Measurements from ENCODE around the gene MTMR2.

Gene MTMR2
- total RNA-seq, result 29.6 to 88.1 (median 66.2) reads per million in 17 experiments

DNA sequence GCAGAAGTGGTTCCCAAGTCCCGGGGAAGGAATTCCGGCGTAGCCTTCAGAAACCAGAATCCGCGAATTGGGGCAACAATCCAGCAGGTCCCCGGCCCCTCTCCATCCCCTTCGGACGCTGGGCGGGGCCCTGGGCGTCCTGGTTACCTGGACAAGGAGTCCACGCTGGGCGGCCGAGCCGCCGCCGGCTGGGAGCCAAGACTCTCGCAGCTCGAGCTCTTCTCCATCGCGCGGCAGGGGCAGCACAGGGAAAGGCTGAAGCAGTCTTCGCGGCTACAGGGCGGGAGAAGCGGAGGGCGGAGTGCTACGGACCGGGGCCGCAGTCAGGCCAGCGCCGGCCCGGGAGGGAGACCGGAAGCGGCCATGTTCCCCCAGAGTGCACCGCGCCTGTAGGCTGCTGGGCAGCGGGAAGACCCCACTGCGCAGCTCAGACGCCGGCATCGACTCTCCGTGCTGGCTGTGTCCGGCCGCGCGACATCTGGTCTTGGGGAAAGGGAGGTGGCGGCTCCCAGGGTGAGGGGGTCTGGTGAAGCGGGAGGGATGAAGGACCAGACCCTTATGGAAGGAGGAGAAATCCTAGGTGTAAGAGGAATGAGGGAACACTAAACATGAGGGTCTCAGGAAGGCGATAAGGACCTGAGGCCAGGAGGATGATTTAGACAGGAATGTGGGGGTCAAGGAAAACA is at the start of gene MTMR2:
Gene MTMR2, minus strand, starts transcription at position 380 of the 686 bp plus-strand sequence. Its CDS starts 153 bp downstream, at position 227.
- DNase-seq, result peak; percentile 73 to 88 (median 79)

DNA sequence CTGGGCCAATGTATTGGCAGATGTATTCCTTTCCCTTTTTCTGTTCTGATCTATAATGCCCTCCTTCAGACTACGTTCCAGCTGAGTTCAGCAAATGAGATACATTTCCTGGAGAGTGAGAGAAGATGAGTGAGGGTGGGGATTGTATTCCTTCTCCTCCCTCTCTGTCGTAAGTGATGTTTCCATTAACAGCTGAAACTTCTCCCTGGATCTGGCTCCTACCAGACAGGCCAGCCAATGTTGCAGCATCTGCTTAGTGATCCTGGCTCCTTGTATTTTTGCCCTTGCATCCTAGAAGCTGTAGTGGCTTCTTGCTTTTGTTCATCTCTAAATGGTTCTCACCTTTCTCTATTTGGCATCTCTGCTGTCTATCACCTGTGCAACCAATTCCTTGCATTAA is 48.2 kb upstream of the MTMR2 start:
- DNase-seq, result no peak

DNA sequence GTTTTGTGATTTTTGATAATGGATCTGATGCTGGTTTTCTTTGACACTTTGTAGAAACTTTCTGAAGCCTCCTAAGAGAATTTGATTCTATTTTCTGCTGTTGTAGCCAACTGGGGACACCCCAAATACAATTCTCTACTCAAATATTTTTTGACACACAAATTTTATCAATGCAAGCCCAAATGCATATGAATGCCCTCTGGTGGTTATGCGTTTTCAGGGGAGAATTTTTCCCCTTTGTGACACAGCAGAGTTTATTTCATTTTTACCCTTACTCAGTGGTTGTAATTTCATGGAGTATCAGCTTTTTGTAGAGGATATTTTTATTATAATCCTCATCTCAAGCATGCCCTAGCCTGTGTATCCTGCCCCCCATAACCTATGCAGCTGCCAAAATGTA is 44.7 kb upstream of the MTMR2 start:
- peak in 2 of 4 experiments; percentile 7 to 11 for DNase-seq

DNA sequence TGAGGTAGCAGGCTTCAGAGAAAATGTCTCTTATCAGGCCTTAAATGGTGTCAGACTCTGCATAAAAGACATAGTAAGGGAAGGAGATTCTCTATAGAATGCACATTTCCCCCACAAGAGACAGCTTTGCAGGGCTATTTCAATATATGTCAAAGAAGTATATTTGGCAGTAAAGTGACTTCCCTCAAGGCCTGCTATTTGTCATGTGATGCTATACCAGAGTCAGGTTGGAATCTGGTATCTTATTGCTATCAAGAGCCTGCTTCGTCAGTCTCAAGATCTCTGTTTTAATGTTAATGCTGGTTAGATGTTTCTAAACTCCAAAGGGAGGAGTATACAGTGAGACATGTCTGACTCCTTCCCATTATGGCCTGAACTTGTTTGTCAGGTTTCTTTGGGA is 40.4 kb upstream of the MTMR2 start:
- DNase-seq, result no peak

DNA sequence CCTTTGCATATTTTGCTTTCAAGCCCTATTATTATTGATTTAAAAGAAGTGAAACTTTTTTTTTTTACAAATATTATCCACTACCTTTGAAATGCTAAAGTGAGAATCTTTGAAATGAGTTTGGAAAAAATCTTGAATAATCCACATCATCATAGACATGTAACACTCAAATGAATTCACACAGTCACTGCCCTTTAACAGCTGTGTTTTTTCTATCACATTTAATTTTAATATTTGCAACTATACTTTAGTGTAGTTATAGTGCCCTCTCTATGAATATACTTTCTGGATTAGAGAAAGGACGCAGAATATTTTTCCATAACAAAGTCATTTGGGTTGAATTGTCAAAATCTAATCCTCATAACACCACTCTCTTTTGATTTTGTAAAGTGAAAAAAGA is 37.9 kb upstream of the MTMR2 start:
- no peak for DNase-seq

DNA sequence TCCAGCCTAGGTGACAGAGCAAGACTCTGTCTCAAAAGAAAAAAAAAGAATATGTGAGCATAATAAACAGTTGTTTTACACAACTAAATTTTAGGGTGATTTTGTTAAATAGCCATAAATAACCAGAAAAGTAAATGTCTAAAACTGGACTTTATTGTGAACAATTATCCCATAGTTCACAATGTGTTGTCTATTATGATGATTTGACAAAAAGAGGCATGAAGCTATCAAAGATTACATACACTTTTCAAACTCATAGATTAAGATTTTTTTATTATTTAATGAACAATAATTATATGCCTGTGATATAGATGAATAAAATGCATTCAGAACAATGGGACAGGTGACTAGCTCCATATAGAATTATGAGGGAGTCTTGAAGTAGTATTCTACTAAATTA is 27.0 kb upstream of the MTMR2 start:
- no peak for DNase-seq

DNA sequence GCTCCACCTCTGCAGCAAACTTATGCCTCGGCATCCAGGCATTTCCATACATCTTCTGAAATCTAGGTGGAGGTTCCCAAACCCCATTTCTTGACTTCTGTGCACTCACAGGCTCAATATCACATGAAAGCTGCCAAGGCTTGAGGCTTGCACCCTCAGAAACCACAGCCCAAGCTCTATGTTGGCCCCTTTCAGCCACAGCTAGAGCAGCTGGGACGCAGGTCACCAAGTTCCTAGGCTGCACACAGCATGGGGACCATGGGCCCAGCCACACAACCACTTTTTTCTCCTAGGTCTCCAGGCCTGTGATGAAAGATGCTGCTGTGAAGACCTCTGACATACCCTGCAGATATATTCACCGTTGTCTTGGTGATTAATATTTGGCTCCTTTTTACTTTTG is 24.7 kb upstream of the MTMR2 start:
- DNase-seq, result no peak

DNA sequence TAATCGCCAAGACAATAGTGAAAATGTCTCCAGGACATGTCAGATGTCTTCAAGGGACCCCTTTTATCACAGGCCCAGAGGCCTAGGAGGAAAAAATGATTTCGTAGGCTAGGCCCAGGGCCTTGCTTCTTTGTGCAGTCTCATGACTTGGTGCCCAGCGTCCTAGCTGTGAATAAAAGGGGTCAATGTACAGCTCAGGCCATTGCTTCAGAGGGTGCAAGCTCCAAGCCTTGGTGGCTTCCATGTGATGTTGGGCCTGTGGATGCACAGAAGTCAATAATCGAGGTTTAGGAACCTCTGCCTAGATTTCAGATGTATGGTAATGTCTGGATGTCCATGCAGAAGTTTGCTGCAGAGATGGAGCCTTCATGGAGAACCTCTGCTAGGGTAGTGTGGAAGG is 20.7 kb upstream of the MTMR2 start:
- no peak for DNase-seq

DNA sequence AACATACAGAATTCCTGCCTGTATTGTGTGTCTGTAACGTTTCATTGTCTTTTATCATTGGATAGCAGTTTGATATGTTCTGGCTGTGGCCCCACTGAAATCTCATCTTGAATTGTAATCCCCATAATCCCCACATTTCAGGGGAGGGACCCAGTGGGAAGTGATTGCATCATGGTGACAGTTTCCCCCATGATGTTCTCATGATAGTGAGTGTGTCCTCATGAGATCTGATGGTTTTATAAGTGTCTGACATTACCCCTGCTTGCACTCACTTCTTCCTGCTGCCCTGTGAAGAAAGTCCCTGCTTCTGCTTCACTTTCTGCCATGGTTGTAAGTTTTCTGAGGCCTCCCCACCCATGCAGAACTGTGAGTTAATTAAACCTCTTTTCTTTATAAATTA is 19.6 kb upstream of the MTMR2 start:
- DNase-seq, result peak; percentile 27 to 56 (median 33)

DNA sequence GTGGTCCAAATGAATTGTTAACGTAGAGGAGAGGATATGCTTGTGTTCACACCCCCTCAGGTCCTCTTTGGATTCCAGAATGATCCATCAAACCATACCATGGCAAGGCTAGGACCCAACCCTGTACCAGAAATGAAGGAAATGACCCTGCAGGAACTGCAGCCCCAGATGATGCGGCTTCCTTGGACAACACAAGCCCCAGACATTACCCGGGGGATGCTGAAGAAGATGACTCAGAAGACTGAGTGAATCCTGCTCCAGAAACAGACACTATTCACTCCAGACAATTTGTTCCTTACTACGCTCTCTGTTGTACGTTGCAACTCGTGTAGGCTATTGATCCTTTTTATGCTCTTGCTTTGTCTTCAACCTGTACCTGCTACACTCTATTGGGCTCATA is 15.2 kb upstream of the MTMR2 start:
- no peak for DNase-seq

DNA sequence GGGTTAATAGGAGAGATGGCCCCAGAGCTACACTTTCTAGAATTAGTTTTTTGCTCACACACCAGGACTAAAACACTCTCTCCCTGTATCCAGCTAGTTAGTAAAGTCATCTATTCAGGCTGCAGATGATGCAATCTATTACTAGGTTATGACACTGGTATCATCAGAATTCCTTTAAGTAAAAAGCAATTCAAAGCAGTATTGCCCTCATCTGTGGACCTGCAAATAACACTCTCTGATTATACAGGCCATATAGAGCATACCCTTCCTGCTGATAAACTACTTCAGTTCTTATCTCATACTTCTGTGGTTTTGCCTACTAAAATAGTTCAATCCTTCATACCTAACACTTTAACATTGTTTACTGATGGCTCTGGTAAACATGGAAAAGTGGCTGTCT is 13.5 kb upstream of the MTMR2 start:
- no peak for DNase-seq

DNA sequence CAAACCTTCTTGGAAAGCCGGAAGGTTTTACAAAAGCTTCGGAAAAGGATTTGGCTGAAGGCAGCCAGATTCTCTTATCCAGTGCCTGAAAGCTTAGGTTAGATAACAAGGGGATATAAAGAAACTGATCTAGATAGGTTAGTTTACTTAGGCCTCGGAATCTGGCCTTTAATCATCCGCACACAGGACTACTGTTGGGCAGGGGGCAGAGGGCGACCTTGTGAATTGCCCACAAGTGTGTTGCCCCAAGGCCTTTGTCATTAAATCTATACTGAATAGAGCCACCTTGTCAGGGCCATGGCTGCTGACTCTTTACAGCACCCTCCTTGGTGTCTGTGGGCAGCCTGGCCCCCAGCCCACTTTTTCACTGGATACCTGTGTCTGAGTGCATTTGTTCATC is 9.7 kb upstream of the MTMR2 start:
- no peak for DNase-seq

DNA sequence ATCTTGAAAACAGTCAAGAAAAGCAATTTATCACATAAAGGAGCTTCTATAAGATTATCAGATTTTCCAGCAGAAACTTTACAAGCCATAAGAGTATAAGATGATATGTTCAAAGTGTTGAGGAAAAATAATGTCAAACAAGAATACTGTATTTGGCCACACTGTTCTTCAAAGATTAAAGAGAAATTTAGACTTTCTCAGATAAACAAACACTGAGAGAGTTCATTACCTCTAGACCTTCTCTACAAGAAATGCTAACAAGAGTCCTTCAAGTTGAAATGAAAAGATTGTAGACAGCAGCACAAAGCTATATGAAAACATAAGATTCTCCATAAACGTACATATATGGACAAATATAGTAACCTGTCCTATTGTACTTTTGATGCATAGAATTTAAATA is 8.0 kb upstream of the MTMR2 start:
- DNase-seq, result no peak

DNA sequence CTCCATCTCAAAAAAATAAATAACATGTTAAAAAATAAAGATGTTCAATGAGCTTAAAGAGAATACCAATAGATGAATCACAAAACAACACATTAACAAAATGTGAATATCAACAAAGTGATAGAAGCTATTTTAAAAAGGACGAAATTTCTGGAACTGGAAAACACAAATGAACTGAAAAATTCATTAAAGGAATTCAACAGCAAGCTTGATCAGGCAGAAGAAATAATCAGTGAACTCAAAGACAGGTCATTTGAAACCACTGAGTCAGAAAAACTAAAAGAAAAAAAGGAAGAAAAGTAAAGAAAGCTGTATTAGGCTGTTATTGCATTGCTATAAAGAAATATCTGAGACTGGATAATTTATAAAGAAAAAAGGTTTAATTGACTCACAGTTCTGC is 7.0 kb upstream of the MTMR2 start:
- no peak for DNase-seq

DNA sequence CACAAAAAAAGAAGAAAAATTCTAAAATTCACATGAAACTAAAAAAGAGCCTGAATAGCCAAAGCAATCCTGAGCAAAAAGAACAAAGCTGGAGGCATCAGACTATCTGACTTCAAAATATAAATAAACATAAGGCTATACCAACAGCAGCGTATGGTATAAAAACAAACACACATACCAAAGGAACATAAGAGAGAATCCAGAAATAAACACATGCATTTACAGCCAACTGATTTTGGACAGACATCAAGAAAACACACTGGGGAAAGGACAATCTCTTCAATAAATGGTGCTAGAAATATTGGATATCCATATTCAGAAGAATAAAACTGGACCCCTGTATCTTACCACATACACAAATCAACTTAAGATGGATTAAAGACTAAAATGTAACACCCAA is 2.8 kb upstream of the MTMR2 start:
- no peak for DNase-seq

DNA sequence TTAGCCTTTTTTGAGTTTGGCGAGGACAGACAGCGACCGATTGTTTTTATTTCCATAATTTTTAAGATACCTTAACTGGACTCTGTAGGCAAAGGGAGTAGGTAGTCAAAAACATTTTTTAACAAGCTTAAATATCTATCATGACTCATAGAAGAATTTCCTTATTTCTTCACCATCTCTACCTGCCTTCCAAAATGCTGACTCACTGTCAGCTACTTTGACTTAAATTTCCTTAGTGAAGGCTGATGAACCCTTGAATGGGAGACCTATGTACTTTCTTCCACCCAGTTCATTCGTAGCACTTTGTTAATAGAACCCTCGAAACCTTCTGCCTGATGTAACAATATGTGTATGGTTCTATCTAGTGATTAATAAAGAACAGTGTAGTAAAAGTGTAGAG is 1.1 kb upstream of the MTMR2 start:
- no peak for DNase-seq

DNA sequence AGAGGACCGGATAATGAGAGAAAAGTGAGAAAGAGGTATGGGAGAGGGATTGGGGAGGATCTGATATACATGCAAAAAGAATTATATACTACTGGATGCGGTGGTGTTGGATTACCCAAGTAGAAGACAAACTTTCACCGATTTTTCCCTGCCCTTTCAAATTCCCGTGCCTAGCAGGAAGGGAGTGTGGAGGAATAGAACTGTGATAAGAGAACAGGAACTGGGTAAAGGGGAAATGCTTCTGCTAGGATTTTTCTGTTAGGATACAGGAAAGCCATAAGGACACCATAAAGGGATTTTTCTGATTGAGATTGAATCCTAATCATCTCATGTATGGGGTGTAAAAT is 480 bp upstream of the MTMR2 start:
- DNase-seq, result peak; percentile 1 to 28 (median 16)

DNA sequence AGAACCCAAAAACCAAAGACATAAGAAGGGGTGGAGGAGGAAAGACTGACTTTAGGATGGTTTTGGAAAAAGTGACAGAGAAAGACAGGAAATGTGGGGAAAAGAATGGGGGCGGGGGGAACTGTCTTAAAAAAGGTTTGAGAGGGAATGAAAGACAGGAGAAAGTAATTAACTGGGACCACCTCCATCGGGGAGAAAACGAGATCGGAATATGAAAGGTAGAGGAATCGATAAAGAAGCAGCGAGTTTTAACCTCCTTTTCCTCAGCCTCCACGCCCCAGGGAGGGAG is 524 bp downstream of the MTMR2 start:
- peak in 1 of 4 experiments; percentile 0 for DNase-seq

DNA sequence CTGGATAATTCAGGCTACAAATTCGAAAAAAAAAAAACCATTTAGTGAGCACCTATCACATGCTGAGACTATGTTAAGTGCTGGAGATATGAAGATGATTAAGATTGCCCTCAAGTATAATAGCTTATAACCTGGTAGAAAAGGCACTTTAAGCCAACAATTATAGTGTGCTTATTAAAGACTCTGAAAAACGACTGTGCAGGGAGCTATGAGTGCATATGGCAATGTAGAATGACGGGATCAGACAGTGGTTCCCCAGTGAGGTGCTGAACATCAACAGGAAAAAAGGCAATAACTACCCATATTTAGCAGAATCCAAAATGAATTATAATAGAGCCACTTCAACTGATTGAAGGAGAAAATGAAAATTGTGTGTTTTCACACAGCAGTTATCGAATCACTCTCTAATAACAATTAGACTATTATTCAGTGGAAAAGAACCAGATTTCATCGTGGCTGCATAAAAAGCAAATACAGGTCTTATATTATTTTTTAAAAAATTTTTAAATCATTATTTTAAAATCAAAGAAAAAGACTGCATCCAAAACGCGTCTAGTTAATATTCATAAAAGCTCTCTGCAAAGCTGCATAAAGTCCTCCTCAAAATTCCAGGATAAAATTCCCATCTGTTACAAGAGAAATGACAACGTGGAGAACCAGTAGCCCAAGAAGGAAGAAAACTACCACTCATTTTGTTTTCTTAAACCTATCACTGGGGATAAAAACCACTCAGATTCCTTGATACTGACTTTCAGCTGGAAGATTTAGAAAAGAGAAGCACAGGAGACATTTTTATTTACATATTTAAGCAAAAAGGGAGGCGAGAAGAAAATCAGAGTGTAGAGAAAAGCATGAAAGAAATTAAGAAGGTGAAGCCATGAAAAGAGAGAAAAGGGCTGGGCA is 1.1 kb downstream of the MTMR2 start:
- peak in 1 of 4 experiments; percentile 8 for DNase-seq

DNA sequence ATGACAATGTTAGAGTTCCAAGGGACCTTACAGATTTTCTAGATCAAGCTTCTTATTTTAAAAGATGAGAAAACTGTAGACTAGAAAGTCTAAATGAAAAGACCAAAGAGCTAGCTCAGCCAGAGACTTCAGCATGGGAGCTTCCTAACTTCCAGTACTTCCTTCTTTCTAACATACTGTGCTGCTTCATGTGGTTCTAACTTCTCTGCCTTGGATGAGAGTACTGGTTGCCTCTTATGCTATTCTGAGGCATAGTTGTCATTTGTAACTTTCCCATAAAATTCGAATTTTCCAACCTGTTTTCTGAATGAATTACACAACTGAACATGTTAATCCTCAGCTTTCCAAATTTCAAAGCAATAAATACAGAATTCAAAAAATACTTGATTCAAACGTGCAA is 1.8 kb downstream of the MTMR2 start:
- DNase-seq, result peak; percentile 27 to 60 (median 42)

DNA sequence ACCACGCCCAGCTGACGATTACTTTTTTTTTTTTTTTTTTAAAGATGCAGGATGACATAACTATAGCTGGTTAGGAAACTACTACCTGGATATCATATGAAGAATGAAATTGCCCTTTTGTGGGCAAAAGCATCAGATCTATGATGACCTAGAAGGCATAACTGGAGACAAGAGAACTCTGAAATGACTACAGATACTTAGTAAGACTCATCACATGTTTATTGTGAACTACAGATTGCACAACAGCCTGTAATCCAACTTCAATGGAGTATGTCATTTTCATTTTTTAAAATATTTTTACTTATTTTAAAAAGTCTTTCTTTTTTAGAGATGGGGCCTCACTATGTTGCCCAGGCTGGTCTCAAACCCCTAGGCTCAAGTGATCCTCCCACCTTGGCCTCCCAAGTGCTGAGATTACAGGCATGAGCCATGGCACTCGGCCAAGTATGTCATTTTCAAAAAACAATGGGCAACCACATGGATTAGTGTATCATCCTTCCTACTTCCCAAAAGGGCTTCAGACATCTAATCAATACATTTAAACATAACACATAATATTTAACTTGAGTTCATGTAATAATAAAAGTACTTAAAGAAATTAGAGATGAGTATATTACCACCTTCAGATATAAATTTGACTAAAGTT is 3.3 kb downstream of the MTMR2 start:
- peak in 3 of 4 experiments; percentile 4 to 58 (median 55) for DNase-seq

DNA sequence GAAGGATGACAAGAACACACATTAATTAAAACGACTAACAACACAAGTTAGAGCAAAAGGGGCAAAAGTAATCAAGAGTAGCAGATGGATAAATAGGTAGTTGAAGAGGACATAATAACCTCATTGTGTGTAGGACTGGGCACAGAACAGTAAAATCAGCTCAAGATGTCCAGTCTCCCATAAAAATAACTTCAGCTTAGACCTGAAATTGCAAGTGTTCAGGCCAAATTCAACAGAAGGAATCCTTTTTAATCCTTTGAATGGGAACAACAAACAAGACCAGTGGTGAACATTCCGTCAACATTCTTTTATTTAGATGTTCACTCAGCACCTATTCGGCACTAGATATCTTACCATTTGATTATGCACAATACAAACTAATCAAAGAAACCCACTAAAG is 4.4 kb downstream of the MTMR2 start:
- DNase-seq, result no peak

DNA sequence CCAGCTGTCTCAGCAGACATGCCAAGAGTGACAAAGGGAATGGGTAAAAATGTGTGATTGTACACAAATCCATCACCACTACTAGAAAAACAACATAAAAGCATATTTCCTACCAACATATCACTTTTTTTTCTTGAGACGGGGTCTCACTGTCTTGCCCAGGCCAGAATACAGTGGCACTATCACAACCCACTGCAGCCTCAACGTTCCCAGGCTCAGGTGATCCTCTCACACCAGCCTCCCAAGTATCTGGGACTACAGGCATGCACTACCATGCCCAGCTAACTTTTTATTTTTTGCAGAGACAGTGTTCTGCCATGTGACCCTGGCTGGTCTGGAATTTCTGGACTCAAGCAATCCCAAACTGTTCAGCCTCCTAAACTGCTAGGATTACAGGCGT is 5.2 kb downstream of the MTMR2 start:
- no peak for DNase-seq

DNA sequence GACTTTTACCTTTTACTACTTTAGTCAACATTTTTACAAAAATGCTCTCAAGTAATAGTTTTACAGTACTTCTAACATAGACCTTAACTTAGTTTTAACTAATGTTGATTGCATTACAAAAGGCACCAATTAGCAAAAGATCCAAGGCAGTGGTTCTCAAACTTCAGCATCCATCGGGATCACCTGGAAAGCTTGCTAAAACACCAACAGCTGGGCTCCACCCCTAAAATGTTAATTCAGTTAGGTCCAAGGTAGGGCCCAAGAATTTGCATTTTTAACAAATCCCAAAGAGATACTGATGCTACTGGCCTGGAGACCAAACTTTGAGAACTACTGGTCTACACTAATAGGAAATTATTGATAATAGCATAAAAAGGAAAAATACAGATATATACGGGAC is 5.9 kb downstream of the MTMR2 start:
- DNase-seq, result no peak
